Astrocyte of the spinal cord (primary cell): ENCODE results near the gene CHCHD10.

ENCODE experiments used
- DNase-seq: peaks from one replicate; pipeline ENCODE4 v3.0.0; 2011; ENCODE audit warnings: low read depth, low spot score
- H3K4me3 ChIP-seq: 2 replicates; pipeline ENCODE4 v1.5.1; 2011; ENCODE audit warnings: low read depth, mild to moderate bottlenecking, low read length, moderate library complexity
- in situ Hi-C: cut with HindIII; loops from 2 replicates; pipeline ENCODE4 v1.10.0; 2017; ENCODE audit warnings: low sequenced_read_pairs
- TF ChIP-seq, protein P1 (sequence below): IDR thresholded peaks from 2 replicates; pipeline ENCODE4 v1.5.1; 2012; ENCODE audit warnings: low read depth, mild to moderate bottlenecking, low read length, inconsistent platforms

The CHCHD10 gene

GRCh38 chr22:23796461-23796860, 28.7 kb upstream of the CHCHD10 start:
- no peak for DNase-seq

DNA sequence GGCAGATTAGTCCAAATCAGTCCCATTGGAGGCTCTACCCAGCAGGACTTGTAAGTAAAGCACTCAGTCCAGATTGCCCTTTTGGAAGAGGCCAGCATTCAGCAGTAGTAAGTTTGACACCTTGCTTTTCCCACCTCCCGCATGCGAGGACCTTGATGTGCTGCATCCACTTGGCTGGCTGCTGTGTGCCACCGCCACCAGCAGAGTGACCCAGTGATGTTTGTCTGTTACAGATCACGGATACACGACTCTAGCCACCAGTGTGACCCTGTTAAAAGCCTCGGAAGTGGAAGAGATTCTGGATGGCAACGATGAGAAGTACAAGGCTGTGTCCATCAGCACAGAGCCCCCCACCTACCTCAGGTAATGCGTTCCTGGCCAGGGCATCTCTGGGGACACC, 25.6 kb upstream of the CHCHD10 start:
- no peak overlapping the region for H3K4me3 ChIP-seq
- no peak for DNase-seq
- TF ChIP-seq, protein P1, sequence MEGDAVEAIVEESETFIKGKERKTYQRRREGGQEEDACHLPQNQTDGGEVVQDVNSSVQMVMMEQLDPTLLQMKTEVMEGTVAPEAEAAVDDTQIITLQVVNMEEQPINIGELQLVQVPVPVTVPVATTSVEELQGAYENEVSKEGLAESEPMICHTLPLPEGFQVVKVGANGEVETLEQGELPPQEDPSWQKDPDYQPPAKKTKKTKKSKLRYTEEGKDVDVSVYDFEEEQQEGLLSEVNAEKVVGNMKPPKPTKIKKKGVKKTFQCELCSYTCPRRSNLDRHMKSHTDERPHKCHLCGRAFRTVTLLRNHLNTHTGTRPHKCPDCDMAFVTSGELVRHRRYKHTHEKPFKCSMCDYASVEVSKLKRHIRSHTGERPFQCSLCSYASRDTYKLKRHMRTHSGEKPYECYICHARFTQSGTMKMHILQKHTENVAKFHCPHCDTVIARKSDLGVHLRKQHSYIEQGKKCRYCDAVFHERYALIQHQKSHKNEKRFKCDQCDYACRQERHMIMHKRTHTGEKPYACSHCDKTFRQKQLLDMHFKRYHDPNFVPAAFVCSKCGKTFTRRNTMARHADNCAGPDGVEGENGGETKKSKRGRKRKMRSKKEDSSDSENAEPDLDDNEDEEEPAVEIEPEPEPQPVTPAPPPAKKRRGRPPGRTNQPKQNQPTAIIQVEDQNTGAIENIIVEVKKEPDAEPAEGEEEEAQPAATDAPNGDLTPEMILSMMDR, result no peak
- in situ Hi-C loops, result no loop called here

More at GRCh38 chr22:23796461-23796860, 28.7 kb upstream of the CHCHD10 start:
- no peak overlapping the region for H3K4me3 ChIP-seq
- TF ChIP-seq, protein P1, result no peak
- in situ Hi-C loops, result no loop called here

DNA sequence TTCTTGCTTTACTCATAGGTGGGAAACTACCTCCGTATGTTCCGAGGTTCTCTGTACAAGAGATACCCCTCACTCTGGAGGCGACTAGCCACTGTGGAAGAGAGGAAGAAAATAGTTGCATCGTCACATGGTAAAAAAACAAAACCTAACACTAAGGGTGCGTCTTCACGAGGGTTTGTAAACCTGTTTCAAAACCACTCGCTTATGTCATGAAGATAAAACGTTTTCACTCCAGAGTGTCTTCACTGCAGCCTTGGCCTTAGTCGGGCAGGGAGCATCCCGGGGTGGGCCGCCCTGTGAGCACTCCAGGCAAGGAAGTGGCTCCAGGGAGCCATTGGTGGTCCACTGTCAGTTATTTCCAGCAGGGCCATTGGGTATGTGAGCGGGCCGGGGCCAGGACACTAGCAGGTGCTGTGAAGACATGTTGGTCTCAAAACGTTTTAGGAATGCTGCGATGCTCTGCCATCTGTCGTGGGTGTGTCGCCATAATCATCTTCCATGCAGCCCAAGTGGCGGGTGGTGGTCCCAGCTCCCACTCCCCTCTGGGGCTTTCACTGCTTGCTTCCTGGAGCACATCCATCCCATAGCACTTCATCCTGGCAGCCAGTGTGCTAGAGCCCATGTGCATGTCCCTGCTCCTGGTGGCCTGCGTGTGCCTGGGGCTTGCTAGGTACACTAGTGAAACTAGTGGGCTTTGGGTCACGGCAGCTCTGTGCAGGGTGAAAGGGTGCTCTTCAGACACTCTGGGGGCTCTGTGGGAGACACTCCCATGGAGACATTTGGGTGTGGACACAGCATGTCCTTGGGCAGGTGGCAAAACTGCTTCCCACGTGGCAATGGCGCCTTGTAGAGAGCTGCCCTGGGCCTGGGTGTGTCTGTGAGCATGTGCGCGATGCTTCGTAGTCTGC, 24.2 kb upstream of the CHCHD10 start:
- no peak overlapping the region for H3K4me3 ChIP-seq
- DNase-seq, result no peak
- TF ChIP-seq, protein P1, result no peak
- in situ Hi-C loops, result no loop called here

GRCh38 chr22:23790819-23791737, 23.3 kb upstream of the CHCHD10 start:
- H3K4me3 ChIP-seq, result no peak overlapping the region
- DNase-seq, result no peak
- in situ Hi-C loops, result no loop called here
- TF ChIP-seq, protein P1, result no peak

DNA sequence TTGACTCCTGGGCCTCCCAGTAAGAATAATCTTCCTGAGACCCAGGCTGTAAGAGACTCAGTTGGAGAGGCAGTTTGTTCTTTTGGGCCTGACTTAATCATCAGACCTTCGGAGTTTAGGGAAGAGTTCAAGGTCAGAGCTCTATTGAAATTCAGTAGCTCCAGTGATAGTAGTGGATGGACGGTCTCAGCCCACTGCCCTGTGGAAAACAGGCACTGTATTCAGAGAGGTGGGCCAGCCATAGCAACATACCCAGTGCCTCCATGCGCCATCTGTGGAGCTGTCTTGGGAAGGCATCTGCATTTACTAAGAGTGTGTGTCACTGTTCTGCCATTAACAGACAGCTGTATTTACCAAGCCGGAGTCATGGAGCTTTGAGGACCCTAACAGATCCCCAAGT, 21.9 kb upstream of the CHCHD10 start:
- in situ Hi-C loops, result no loop called here
- no peak for DNase-seq
- TF ChIP-seq, protein P1, result peak; percentile 21
- H3K4me3 ChIP-seq, result no peak overlapping the region

DNA sequence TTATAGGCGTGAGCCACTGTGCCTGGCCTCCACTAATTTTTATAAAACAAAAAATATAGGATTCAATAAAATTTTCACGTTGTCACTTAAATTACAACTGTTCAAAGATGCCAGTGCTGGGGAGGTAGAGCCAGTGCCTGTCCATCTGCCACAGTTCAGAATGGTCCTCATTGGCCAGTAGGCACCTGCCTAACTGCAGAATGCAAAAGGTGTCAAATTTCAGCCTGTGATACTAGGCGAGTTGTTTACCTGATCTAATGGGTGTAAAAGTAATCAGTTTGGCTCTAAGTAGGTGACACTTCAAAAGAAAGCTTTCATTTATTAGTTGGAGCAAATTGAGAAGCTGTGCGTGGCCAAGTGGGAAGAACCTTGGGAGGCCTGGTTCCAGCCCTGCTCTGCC, 21.3 kb upstream of the CHCHD10 start:
- in situ Hi-C loops, result no loop called here
- H3K4me3 ChIP-seq, result no peak overlapping the region
- TF ChIP-seq, protein P1, result no peak
- no peak for DNase-seq
